GM21381 (cell line): Measurements from ENCODE around the gene LCOR.
"Not testable (repeated sequence)": the region's sequence is repeated elsewhere in the genome, so short reads cannot be mapped to it uniquely, and the experiment has no call there.

Experiments used
- ATAC-seq: cut with Tn5 transposase; IDR thresholded peaks from one replicate; pipeline ENCODE4 v1.9.1; 2021; ENCODE audit warnings: mild to moderate bottlenecking, moderate library complexity; ENCODE audit not compliant: unreplicated experiment

The LCOR gene

DNA sequence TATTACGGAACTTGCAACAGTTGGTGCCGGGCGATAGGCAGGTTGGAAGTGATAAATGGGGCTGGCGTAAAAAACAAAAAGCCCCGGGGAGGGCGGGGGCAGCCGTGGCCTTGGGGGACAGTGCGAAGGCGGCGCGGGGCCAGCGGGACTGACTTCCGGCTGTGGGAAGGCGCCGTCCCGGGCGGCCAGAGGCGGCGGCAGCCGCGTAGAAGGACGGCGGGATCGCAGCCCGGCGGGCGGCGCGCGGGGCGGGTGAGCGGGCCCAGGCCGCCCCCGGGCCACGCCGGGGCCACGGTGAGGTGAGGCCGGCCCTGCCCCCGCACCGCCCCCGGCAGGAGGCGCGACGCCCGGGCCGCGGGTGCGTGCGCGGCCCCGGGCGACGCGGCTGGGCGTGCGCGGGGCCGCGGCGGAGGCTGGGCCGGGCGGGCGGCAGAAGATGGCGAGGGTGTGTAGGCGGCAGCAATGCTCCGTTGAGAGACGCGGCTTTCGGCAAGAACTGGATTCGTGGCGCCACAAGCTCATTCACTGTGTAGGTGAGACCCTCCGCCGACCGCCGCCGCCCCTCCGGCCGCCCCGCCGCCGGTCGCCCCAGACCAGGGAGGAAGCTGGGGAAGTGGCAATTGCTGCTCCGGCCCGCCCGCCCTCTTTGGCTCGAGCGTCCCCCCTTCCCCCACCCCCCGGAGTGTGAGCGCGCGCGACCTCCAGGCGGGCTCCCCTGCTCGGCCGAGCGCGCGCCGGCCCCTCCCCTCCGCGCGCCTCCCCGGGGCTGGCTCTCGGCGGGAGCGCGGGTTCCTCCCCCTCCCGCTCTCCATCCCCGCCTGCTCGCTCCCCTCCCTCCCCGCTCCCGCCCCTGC is at the start of gene LCOR:
Gene LCOR, plus strand, starts transcription at position 432 of the 854 bp plus-strand sequence. CDS start 116,760 bp downstream, outside the sequence.
- peak; percentile 63 for ATAC-seq

DNA sequence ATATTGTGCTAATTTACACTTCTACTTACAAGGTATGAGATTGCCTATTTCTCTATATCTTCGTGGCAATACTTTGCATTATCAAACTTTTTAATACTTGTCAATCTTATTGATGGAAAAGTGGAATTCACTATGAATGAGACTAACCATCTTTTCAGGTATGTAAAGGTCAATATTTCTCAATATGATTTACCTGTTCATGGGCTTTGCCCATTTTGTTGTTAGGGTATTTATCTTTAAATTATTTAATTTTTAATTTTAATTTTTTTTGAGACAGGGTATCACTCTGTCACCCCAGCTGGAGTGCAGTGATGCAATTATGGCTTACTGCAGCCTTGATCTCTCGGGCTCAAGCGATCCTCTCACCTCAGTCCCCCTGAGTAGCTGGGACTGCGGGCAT is 47.8 kb upstream of the LCOR start:
- ATAC-seq = no peak

DNA sequence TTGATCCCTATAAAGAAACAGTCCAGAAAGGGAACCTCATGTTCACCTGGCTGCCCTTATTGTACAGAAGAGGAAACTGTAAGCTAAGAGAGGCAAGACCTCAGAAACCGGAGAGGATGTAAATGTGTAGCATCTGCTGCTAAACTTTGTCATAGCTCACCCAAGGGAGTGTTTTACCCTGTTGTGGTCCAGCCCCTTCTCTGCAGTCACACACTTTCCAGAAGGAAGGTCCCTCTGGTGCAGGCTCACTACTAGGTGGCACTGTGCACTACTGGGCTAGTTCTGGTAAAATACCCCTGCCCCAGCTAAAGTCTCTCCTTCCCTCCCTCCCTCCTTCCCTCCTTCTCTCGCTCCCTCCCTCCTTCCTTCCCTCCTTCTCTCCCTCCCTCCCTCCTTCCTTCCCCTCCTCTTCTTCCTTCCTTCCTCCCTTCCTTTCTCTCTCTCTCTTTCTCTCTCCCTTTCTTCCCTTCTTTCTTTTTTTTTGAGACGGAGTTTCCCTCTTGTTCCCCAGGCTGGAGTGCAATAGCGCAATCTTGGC is 42.5 kb upstream of the LCOR start:
- peak; percentile 57 for ATAC-seq

DNA sequence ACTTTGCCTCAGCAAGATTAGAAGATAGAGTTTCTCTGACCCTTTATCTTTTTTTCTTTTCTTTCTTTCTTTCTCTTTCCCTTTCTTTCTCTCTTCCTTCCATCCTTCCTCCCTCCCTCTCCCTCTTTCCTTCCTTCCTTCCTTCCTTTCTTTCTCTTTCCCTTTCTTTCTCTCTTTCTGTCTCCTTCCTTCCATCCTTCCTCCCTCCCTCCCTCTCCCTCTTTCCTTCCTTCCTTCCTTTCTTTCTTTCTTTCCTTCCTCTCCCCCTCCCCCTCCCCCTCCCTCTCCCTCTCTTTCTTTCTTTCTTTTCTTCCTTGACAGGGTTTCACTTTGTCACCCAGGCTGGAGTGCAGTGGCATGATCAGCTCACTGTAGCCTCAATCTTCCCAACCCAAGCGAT is 40.2 kb upstream of the LCOR start:
- ATAC-seq = no peak

DNA sequence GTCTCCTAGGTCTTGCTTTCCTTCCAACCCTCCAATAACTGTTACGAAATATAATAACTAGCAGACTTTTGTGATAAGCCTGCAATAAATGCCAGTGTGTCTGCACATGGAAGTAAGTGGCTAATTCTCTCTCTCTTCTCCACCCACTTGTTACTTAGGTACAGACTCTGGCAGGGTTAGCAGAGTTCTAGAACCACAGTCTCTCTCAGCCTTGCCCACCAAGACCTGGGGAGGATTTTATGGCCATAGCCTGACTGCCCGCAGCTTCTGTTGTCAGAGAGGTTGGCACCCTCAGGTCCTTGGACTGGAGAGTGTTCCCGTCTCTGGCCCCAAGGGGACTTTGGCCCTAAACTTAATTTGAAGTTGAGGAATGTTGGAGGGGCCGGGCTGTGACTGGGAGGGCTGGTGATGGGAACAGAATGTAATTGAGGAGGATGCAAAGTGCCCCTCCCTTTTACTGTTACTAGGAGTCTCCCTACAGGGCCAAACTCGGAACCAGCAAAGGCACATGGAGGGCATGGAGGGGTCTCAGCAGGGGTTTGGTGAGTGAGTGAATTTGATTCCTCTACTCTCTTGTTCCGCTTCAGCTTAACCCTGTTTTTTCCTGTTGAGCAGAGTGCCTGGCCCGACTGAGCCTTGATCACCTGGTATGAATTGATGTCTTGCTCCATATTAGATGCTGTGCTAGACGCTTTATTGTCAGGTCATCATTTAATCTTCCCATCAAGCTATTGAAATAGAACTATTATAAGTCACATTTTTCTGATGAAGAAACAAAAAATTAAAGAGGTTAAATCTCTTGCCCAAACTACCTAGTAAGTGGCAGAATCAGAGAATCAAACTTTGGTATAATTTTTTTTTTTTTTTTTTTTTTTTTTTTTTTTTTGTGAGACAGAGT is 37.0 kb upstream of the LCOR start:
- ATAC-seq = no peak

DNA sequence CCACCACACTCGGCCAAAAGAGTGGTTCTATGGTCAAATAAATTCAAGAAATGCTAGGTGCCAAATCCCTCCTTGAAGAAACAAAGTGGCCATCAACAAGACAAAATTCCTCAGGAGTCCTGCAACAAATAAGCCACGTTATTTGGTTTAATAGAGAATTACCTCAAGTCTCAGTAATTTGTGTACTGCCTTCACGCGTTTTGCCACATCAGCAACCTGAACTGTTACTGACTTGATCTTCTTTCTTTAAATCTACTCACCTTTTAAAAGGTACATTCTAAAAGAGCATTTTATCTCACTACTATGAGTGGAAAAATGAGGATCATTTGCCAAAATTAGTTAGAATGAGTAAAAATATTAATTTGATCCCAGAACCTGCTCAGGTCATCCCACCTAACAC is 34.6 kb upstream of the LCOR start:
- no peak for ATAC-seq

DNA sequence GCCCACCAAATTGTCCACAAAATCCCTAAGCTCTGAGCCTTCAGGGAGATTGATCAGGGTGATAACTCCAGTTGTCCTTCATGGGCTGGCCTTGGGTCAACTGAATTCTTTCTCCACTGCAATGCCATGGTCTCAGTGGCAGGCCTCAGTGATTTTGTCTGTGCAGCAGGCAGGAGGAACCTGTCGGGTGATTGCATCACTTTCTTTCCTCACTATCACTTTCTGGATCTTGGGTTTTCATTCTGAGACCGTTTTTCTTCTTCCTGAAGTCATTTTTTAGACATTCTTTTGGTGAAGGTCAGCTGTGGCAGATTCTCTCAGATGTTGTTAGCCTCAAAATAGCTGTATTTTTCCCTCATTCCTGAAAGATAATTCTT is 28.8 kb upstream of the LCOR start:
- ATAC-seq = no peak

DNA sequence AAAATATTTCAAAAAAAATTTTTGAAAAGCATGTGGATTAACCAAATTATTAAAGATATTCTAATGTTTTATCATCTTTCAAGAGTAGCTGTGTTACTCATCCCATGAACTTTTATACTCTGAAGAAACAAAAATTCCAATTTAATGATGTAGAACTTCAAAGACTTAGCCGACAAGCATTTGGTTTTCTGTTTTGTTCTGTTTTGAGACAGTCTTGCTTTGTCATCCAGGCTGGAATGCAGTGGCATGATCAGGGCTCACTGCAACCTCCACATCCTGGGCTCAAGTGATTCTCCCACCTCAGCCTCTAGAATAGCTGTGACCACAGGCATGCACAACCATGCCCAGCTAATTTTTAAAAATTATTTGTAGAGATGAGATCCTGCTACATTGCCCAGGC is 17.8 kb upstream of the LCOR start:
- no peak for ATAC-seq

DNA sequence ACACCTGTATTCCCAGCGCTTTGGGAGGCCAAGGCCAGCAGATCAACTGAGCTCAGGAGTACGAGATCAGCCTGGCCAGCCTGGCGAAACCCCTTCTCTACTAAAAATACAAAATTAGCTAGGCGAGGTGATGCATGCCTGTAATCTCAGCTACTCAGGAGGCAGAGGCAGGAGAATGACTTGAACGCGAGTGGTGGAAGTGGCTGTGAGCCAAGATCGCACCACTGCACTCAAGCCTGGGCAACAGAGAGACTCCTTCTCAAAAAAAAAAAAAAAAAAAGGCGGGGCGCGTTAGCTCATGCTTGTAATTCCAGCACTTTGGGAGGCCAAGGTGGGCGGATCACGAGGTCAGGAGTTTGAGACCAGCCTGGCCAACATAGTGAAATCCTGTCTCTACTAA is 13.1 kb upstream of the LCOR start:
- not testable (repeated sequence) for ATAC-seq

DNA sequence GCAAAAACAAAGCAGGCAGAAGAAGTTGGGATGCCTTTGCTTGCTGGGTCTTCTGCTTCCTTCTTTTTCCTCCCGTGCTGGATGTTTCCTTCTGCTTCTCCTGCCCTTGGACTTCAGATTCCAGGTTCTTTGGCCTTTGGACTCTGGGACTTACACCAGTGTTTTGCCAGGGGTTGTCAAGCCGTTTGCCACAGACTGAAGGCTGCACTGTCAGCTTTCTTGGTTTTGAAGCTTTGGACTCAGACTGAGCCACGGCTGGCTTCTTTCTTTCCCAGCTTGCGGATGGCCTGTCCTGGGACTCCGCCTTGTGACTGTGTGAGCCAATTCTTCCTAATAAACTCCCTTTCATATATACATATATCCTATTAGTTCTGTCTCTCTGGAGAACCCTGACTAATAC is 11.3 kb upstream of the LCOR start:
- no peak for ATAC-seq

DNA sequence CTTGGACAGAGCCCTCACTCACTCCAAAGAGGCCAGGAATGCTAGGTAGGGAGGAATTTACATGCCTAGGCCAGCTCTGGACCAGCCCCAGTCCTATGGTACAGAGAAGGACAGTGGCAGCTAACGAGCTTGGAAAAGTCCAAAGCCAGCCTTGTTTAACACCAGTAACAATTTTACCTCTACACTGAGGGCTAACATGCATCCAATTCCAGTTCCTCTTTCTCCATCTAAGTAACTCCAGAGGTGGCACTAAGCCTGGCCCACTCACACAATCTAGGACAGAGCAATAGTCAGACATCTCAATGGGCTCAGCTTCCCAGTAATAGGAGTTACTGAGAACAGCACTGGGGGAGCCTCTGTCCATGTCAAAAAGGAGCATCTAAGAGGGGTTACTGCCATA is 5.7 kb upstream of the LCOR start:
- no peak for ATAC-seq

DNA sequence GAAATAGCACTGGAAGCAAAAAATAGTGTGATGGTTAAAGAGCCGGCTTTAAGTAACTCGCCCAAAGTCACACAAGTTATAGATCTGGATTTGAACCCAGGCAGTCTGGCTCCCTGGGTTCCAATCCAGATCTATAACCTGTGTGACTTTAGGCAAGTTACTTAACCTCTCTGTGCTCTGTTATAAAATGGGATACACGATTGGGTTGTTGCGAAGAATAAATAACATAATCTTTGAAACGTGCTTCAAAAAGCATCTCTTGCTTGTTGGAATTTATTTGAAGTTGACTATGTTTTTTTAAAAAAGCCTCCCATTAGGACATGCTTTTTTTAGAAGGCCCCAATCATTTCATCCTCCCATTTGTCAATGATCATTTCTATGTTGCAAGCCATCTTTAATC is 3.5 kb upstream of the LCOR start:
- no peak for ATAC-seq

DNA sequence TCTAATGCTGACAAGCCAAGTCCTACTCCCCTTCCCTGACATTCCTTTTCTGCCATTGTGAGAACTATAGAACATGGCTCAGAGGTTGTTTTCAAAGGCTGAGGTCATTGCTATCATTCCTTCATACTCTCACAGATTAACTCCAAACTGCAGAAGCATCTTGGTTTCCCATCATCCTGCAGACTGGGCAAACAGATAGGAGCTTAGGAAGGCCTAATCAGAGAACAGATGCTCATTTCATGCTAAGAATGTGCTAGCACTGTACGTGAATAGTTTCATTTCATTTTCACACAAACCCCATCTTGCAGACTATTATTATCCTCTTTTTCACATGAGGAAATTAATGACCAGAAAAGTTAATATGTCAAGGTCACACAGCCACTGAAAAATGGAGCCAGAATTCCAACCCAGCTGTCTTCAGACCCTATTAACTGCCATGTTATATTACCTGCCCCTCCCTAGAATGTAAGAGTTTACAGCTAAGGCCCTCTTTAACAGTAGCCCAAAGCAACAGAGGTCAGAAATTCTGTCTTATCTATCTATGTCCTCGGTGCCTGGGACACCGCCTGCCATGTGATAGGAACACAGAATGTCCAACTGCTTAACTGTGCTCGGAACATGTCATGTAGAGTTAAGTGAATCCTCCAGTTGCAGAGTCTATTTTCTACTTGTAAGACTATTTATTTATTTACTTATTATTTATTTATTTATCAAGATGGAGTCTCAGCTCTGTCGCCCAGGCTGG is 2.9 kb upstream of the LCOR start:
- no peak for ATAC-seq

DNA sequence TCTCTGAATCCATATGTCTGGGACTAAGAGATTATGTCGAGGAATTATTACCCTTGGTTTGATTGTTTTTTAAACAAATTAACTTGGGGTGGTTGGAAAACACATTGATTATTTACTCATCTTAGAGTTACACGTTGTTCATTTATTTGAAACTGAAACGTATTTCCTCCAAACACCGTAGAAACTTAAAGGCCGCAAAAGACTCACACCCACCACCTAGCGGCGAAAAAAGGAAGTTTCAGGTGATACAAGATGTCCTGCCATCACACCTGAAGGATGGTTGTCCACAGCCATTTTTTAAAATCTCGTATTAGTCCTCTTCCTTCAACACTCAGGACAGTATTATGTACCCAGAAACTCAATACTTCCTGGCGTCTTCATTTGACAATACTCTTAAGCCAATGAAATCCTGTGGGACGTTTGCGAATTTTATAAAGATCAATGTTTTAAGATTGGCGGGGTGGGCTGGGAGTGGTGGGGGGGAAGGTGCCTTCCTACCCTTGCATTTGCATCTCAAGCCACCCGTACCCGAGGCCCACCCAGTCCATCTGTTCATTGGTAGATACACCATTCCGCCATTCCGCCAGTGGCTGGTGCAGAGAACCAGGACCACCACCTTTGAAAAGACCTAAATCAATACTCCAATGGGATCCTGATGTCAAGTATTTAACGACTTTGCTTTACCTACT is 1.4 kb upstream of the LCOR start:
- no peak for ATAC-seq

DNA sequence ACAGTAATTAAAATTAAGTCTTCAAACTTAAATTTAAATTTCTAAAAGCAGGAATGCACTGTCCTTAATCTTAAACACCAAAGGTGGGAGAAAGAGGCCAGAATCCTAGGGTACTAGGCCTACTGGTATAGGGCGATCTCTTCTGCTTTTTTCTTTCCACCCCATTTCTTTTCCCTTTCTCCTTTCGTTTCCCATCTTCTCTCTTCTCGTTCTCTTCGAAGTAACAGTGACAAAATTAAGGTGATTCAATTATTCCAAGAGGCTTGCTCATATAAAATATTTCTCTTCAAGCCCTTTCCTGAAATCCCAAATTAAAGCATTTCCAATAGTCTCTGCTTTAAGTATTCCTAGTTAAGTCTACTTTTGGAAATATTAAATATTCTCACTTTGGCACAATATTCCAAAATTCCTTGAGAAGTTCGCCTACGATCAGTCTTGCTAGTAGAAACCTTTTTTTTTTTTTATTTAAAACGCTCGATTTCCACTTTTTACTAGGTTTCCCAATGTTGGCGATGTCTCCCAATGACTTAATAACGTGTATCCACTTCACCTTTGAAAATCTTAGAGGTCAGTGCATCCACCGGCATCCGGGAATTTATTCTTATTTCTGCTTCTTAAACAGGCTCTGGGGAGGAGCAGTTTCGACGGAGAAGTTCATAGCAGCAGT is 765 bp upstream of the LCOR start:
- no peak for ATAC-seq

DNA sequence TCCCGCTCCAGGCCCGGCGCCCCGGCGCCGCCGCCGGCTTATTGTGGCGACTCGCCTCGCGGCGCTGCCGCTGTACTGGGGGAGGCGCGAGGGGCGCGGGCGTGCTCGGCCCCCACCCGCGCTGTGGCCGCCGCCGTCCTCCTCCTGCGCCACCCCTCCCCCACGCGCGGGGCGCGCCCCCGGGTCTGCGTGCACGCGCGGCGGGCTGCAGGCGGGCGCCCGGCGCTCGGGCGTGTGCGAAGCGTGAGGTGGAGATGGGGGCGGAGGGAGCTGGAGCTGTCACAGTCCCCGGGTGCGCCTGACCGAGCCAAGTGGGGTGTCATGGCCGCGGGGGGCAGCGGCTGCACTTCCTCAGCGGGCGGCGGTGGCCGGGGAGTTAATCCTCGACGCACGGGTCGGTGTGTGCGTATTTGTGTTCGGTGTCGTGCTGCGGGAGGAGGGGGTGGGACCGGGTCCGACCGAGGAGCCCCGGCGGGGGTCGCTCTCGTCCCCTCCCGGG is 672 bp downstream of the LCOR start:
- ATAC-seq = peak; percentile 50

DNA sequence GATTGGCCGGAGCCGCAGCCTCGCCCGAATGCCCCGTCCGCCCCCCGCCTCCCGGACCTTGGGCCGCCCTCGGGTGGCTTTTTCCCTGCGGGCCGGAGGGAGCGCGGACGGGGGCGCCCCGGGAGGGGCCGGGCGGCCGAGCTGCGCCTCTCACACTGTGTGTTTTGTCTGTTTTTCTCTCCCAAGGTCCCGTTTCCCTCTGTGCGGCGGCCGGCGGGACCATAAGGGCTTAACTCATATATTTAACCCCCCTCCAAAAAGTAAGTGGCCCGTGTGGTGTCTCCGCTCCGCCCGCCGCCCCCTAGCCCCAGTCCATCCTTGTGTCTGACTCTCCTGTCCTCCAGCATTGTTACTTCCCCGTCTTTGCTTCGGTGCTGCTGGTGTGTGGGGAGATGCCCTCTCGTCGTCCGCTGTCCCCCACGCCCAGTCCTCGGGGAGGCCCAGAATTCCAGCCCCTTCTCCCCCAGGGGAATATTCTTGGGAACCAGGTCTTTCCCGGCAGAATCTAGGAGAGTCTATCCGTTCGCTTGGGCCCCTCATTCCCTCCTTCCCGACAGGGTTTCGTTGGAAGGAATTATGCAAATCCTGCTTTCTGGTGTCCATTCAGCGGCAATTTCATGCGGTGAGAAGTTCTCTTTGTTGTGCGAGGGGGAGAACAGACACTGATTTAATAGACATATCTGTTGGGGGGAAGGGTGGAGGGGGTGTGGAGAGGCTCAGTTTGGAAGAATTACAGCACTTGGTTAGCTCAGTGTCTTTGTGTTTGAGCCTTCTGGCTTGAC is 1.3 kb downstream of the LCOR start:
- ATAC-seq = no peak

DNA sequence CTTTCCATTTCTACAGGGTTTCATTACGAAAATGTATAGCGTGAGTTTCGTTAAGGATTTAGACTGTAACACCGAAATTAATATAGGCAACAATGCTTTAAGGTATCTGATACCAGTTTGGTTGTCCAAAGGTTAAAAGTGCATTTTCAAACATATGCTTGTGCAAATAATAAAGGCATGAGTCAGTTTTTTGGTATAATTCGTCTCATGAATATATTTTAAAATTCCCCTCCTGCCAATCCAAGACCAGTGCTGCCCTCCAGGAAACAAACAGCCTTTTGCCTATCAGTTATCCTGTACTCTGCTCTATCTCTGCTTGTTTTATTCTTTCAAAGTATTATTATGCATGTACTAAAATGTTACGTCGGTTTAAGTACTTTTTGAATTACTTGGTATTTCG is 2.0 kb downstream of the LCOR start:
- ATAC-seq = no peak

DNA sequence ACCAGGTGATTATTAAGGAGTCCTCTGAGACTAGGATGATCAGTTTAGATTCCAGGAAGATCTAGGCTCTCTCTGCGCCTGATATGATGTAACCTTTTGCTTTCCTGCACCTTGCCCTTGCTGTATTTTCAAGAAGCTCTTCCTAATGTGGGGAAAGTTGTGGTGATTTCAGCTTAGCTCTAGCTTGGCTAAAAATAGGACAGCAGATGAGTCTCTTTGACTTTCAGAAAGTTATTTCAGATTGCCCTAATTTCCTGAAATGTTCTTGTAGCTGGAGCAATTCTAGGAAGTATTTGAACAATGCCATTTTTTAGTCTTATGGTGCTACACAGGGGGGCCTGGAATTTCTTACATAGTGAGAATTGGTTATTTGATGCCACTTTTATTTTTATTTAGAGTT is 3.8 kb downstream of the LCOR start:
- ATAC-seq = no peak
